H9 (cell line): ENCODE measurements around the gene SYNRG. TPM values are rescaled to one million over a fixed set of nuclear protein-coding genes. Genes with fewer than 3 reads are reported as not detected.

Experiments used
- DNase-seq: peaks from one replicate; pipeline ENCODE4 v3.0.0-alpha.2; 2017
- H2AFZ ChIP-seq: one replicate; pipeline ENCODE4 v1.6.1; 2013; ENCODE audit warnings: mild to moderate bottlenecking, low read length, control low read depth, moderate library complexity
- H2AK5ac ChIP-seq: 2 replicates; pipeline ENCODE4 v1.6.1; 2013; ENCODE audit warnings: low read length, control low read depth, mixed read lengths; ENCODE audit not compliant: insufficient read length
- H2BK120ac ChIP-seq: one replicate; pipeline ENCODE4 v1.6.1; 2013; ENCODE audit warnings: low read depth, mild to moderate bottlenecking, low read length, control low read depth, inconsistent platforms; ENCODE audit not compliant: poor library complexity, severe bottlenecking
- H2BK12ac ChIP-seq: 2 replicates; pipeline ENCODE4 v1.6.1; 2013; ENCODE audit warnings: low read length, control low read depth, mixed read lengths, low read depth; ENCODE audit not compliant: insufficient read length
- H2BK15ac ChIP-seq: 2 replicates; pipeline ENCODE4 v1.6.1; 2013; ENCODE audit warnings: low read depth, low read length, control low read depth
- H2BK20ac ChIP-seq: one replicate; pipeline ENCODE4 v1.6.1; 2013; ENCODE audit warnings: low read depth, mild to moderate bottlenecking, low read length, control low read depth, inconsistent platforms; ENCODE audit not compliant: poor library complexity, severe bottlenecking
- H2BK5ac ChIP-seq: 2 replicates; pipeline ENCODE4 v1.6.1; 2013; ENCODE audit warnings: low read length, control low read depth, mixed read lengths; ENCODE audit not compliant: insufficient read length
- H3K14ac ChIP-seq: 2 replicates; pipeline ENCODE4 v1.6.1; 2013; ENCODE audit warnings: low read length, control low read depth; ENCODE audit not compliant: insufficient read depth
- H3K18ac ChIP-seq: 2 replicates; pipeline ENCODE4 v1.6.1; 2013; ENCODE audit warnings: low read depth, mild to moderate bottlenecking, mixed read lengths, low read length, control low read depth; ENCODE audit not compliant: insufficient read length
- H3K23ac ChIP-seq: 2 replicates; pipeline ENCODE4 v1.6.1; 2013; ENCODE audit warnings: low read length, control low read depth, mixed read lengths, low read depth; ENCODE audit not compliant: insufficient read length
- H3K23me2 ChIP-seq: 2 replicates; pipeline ENCODE4 v1.6.1; 2013; ENCODE audit warnings: low read depth, mild to moderate bottlenecking, mixed read lengths, low read length, control low read depth; ENCODE audit not compliant: insufficient read length, poor library complexity, severe bottlenecking
- H3K27ac ChIP-seq: 2 replicates; pipeline ENCODE4 v1.5.1; 2013; ENCODE audit warnings: low read length, control low read depth, mixed read lengths, low read depth; ENCODE audit not compliant: insufficient read length
- H3K27me3 ChIP-seq: 2 replicates; pipeline ENCODE4 v1.6.1; 2013; ENCODE audit warnings: low read length, control low read depth, inconsistent platforms; ENCODE audit not compliant: insufficient read depth
- H3K4ac ChIP-seq: 2 replicates; pipeline ENCODE4 v1.6.1; 2013; ENCODE audit warnings: low read depth, mild to moderate bottlenecking, control low read depth, inconsistent platforms, low read length, moderate library complexity
- H3K4me1 ChIP-seq: 2 replicates; pipeline ENCODE4 v1.6.1; 2013; ENCODE audit warnings: low read length, control low read depth, inconsistent platforms; ENCODE audit not compliant: insufficient read depth
- H3K4me2 ChIP-seq: 2 replicates; pipeline ENCODE4 v1.6.1; 2013; ENCODE audit warnings: low read length, control low read depth, mixed read lengths; ENCODE audit not compliant: insufficient read length, insufficient read depth
- H3K56ac ChIP-seq: 2 replicates; pipeline ENCODE4 v1.6.1; 2013; ENCODE audit warnings: low read depth, mild to moderate bottlenecking, mixed read lengths, low read length, control low read depth; ENCODE audit not compliant: insufficient read length
- H3K79me1 ChIP-seq: 2 replicates; pipeline ENCODE4 v1.6.1; 2013; ENCODE audit warnings: low read depth, mild to moderate bottlenecking, moderate library complexity, low read length, control low read depth, inconsistent platforms; ENCODE audit not compliant: insufficient read depth, poor library complexity, severe bottlenecking
- H3K79me2 ChIP-seq: 2 replicates; pipeline ENCODE4 v1.6.1; 2013; ENCODE audit warnings: low read length, control low read depth, inconsistent platforms; ENCODE audit not compliant: insufficient read depth
- H3K9ac ChIP-seq: 2 replicates; pipeline ENCODE4 v1.6.1; 2013; ENCODE audit warnings: low read length, control low read depth, mixed read lengths; ENCODE audit not compliant: insufficient read length; ENCODE audit errors: extremely low read depth
- H3K9me3 ChIP-seq: one replicate; pipeline ENCODE4 v1.6.1; 2013; ENCODE audit warnings: low read depth, low read length, inconsistent platforms; ENCODE audit not compliant: control insufficient read depth
- H3T11ph ChIP-seq: one replicate; pipeline ENCODE4 v1.6.1; 2013; ENCODE audit warnings: mild to moderate bottlenecking, low read length, control low read depth, inconsistent platforms
- H4K20me1 ChIP-seq: one replicate; pipeline ENCODE4 v1.6.1; 2013; ENCODE audit not compliant: control insufficient read depth, insufficient read length, insufficient read depth
- H4K5ac ChIP-seq: 2 replicates; pipeline ENCODE4 v1.6.1; 2013; ENCODE audit warnings: low read depth, mild to moderate bottlenecking, mixed read lengths, low read length, control low read depth; ENCODE audit not compliant: insufficient read length
- H4K8ac ChIP-seq: replicated peaks from 2 replicates; pipeline ENCODE4 v1.6.1; 2013; ENCODE audit warnings: low read length, control low read depth, mixed read lengths, low read depth; ENCODE audit not compliant: insufficient read length
- H4K91ac ChIP-seq: 2 replicates; pipeline ENCODE4 v1.6.1; 2013; ENCODE audit warnings: low read depth, mild to moderate bottlenecking, moderate library complexity, mixed read lengths, low read length, control low read depth; ENCODE audit not compliant: insufficient read length
- H3K27ac Mint-ChIP-seq, 3 experiments: 2 replicates in 2 of 3; 3 replicates in 1 of 3; pipeline ENCODE4 v1.8.0; 2020 to 2021; ENCODE audit warnings: mixed read lengths in 3 of 3, mild to moderate bottlenecking in 1 of 3, moderate library complexity in 1 of 3
- H3K27me3 Mint-ChIP-seq: 2 replicates; pipeline ENCODE4 v1.8.0; 2021; ENCODE audit warnings: low read depth, mild to moderate bottlenecking, moderate library complexity, mixed read lengths
- H3K36me3 Mint-ChIP-seq, 3 experiments: 2 replicates in 2 of 3; 3 replicates in 1 of 3; pipeline ENCODE4 v1.8.0; 2020 to 2021; ENCODE audit warnings: low read depth in 3 of 3, mixed read lengths in 3 of 3; ENCODE audit not compliant: insufficient read depth in 1 of 3
- H3K4me1 Mint-ChIP-seq, 2 experiments: 2 replicates each; pipeline ENCODE4 v1.8.0; 2020; ENCODE audit warnings: mixed read lengths in 2 of 2
- H3K4me3 Mint-ChIP-seq, 2 experiments: 2 replicates in 1 of 2; 3 replicates in 1 of 2; pipeline ENCODE4 v1.8.0; 2020 to 2021; ENCODE audit warnings: mild to moderate bottlenecking in 2 of 2, mixed read lengths in 2 of 2, moderate library complexity in 1 of 2
- H3K9me3 Mint-ChIP-seq, 2 experiments: 2 replicates in 1 of 2; 3 replicates in 1 of 2; pipeline ENCODE4 v1.8.0; 2020; ENCODE audit warnings: mild to moderate bottlenecking in 2 of 2, mixed read lengths in 2 of 2, moderate library complexity in 1 of 2
- CTCF ChIP-seq: fragments of 200-600 bp; sonication (generic); conservative IDR thresholded peaks from 3 replicates; pipeline ENCODE4 v1.8.0; 2021; ENCODE audit warnings: antibody characterized with exemption, mild to moderate bottlenecking
- WGBS: extraction: QIAGEN DNeasy Blood & Tissue Kit; methylation state at CpG from one replicate; pipeline ENCODE4 v1.1.7; 2013; ENCODE audit warnings: missing lambda C conversion rate, low lambda C conversion rate, mixed read lengths; ENCODE audit not compliant: insufficient read length; ENCODE audit errors: extremely low coverage; 5-methylcytosine and 5-hydroxymethylcytosine counted together
- total RNA-seq: library from RNA; stranded (reverse); gene quantifications from 2 replicates; pipeline ENCODE4 v1.2.1, GENCODE V29; 2021

SYNRG gene
- total RNA-seq, 1 experiment from 2014 or later, result 30.5 TPM

GRCh38 chr17:37598145-37598544, 11.1 kb downstream of the SYNRG start:
- Histone ChIP-seq H3K23ac (no peak overlapping the region), H3K9me3 (no peaks in the 10 kb centered on the region), H4K5ac (no peak overlapping the region), H3K4ac (no peak overlapping the region), H3K27me3 (no peaks in the 10 kb centered on the region), H4K91ac (no peak overlapping the region), H3T11ph (no peak overlapping the region), H3K79me1 (peaks cover 5% of the 10 kb centered on the region), H2BK120ac (no peak overlapping the region), H3K27ac (no peak overlapping the region), H2AFZ (no peak overlapping the region), H2BK5ac (no peak overlapping the region), H3K79me2 (no peaks in the 10 kb centered on the region), H3K56ac (no peak overlapping the region), H3K4me1 (no peaks in the 10 kb centered on the region), H3K23me2 (no peaks in the 10 kb centered on the region), H4K8ac (no peak overlapping the region), H3K14ac (no peak overlapping the region), H3K9ac (no peak overlapping the region), H2AK5ac (no peak overlapping the region), H2BK15ac (no peak overlapping the region), H2BK20ac (no peak overlapping the region), H3K4me2 (no peak overlapping the region), H2BK12ac (no peak overlapping the region), H3K18ac (no peak overlapping the region), H4K20me1 (no peaks in the 10 kb centered on the region)
- no peak for TF ChIP-seq CTCF
- Mint-ChIP-seq H3K27me3 (no peaks in the 10 kb centered on the region), H3K27ac (no peak overlapping the region), H3K36me3 (peaks cover 5 to 49% (median 33%) of the 10 kb centered on the region in 3 experiments; a peak in 5 of 7 replicates), H3K4me1 (peaks cover 0 to 2% of the 10 kb centered on the region in 2 experiments; a peak in 2 of 4 replicates), H3K4me3 (no peak overlapping the region), H3K9me3 (no peaks in the 10 kb centered on the region)
- DNase-seq, result no peak
- WGBS, result no CpG with 5 or more reads among the region's 2 CpGs
